Calu3 (cell line): ENCODE data around the gene MEGF9. TPM values are rescaled to one million over a fixed set of nuclear protein-coding genes. Genes with fewer than 3 reads are reported as not detected.

Source experiments
- BruUV-seq: library from RNA; stranded (reverse); fragments of 400-500 nt; replicated peaks from 2 replicates; lab custom pipeline; 2021; lab: Mats Ljungman, UMichigan
- CTCF ChIA-PET: fragments of 300-600 bp; sonication (Branson Sonifier 250); formaldehyde crosslinking; loops from one replicate; lab custom pipeline; 2022; ENCODE audit warnings: antibody characterized with exemption; lab: Charles Lee
- DNase-seq: peaks from one replicate; pipeline ENCODE4 v3.0.0; 2022
- H3K27ac Mint-ChIP-seq: one replicate; pipeline ENCODE4 v1.8.0; 2022; ENCODE audit warnings: mixed read lengths; ENCODE audit not compliant: unreplicated experiment
- H3K27me3 Mint-ChIP-seq: one replicate; pipeline ENCODE4 v1.8.0; 2022; ENCODE audit warnings: mixed read lengths; ENCODE audit not compliant: unreplicated experiment
- H3K36me3 Mint-ChIP-seq: one replicate; pipeline ENCODE4 v1.8.0; 2022; ENCODE audit warnings: mild to moderate bottlenecking, moderate library complexity, mixed read lengths; ENCODE audit not compliant: insufficient read depth, unreplicated experiment
- H3K4me1 Mint-ChIP-seq: one replicate; pipeline ENCODE4 v1.8.0; 2022; ENCODE audit warnings: mild to moderate bottlenecking, low read depth, mixed read lengths; ENCODE audit not compliant: unreplicated experiment
- H3K4me3 Mint-ChIP-seq: one replicate; pipeline ENCODE4 v1.8.0; 2022; ENCODE audit warnings: mild to moderate bottlenecking, low read depth, moderate library complexity, mixed read lengths; ENCODE audit not compliant: unreplicated experiment
- H3K9me3 Mint-ChIP-seq: one replicate; pipeline ENCODE4 v1.8.0; 2022; ENCODE audit warnings: low read depth, mixed read lengths; ENCODE audit not compliant: unreplicated experiment
- intact Hi-C: fragments of 100-400 bp; cut with micrococcal nuclease; formaldehyde crosslinking; loops from one replicate; pipeline ENCODE4 v1.10.0; 2022; ENCODE audit not compliant: unreplicated experiment
- total RNA-seq: library from RNA; stranded (reverse); gene quantifications from 2 replicates; pipeline ENCODE4 v1.2.3, GENCODE V29; 2022
- TF ChIP-seq, protein P1 (sequence below): fragments of 200-600 bp; IDR thresholded peaks from one replicate; pipeline ENCODE4 v1.8.0; 2022; ENCODE audit warnings: antibody characterized with exemption; ENCODE audit not compliant: unreplicated experiment

MEGF9 gene
- total RNA-seq, 1 experiment from 2014 or later = 7.1 TPM

DNA sequence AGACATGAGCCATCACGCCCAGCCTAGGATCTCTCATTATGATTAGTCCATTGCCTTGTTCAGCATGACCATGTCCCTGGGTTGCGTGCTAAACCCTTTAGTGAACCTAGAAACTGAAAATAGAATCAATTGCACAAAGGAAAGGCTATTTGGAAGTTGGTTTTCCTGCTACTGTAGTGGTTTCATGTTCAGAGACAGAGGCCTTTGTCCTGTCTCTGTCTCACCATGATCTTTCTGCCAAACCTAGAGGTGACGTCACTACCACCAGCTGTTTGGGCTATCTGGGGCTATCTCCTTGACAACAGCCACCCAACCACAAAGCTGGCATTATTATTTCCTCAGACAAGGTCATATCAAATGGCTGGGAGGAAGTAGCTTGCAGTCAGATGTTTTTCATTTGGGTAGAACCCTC, 130.3 kb downstream of the MEGF9 start:
- no TSS peak for BruUV-seq
- no peaks in the 10 kb centered on the region for H3K9me3 Mint-ChIP-seq
- CTCF ChIA-PET = no interaction called here
- peak overlapping the region; percentile 75 for H3K27ac Mint-ChIP-seq
- peaks cover 19% of the 10 kb centered on the region for H3K36me3 Mint-ChIP-seq
- intact Hi-C loops = no loop called here
- H3K4me1 Mint-ChIP-seq = peaks cover 8% of the 10 kb centered on the region
- peak; percentile 77 for DNase-seq
- TF ChIP-seq, protein P1, sequence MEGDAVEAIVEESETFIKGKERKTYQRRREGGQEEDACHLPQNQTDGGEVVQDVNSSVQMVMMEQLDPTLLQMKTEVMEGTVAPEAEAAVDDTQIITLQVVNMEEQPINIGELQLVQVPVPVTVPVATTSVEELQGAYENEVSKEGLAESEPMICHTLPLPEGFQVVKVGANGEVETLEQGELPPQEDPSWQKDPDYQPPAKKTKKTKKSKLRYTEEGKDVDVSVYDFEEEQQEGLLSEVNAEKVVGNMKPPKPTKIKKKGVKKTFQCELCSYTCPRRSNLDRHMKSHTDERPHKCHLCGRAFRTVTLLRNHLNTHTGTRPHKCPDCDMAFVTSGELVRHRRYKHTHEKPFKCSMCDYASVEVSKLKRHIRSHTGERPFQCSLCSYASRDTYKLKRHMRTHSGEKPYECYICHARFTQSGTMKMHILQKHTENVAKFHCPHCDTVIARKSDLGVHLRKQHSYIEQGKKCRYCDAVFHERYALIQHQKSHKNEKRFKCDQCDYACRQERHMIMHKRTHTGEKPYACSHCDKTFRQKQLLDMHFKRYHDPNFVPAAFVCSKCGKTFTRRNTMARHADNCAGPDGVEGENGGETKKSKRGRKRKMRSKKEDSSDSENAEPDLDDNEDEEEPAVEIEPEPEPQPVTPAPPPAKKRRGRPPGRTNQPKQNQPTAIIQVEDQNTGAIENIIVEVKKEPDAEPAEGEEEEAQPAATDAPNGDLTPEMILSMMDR = no peak
- no peaks in the 10 kb centered on the region for H3K27me3 Mint-ChIP-seq
- no peak overlapping the region for H3K4me3 Mint-ChIP-seq

DNA sequence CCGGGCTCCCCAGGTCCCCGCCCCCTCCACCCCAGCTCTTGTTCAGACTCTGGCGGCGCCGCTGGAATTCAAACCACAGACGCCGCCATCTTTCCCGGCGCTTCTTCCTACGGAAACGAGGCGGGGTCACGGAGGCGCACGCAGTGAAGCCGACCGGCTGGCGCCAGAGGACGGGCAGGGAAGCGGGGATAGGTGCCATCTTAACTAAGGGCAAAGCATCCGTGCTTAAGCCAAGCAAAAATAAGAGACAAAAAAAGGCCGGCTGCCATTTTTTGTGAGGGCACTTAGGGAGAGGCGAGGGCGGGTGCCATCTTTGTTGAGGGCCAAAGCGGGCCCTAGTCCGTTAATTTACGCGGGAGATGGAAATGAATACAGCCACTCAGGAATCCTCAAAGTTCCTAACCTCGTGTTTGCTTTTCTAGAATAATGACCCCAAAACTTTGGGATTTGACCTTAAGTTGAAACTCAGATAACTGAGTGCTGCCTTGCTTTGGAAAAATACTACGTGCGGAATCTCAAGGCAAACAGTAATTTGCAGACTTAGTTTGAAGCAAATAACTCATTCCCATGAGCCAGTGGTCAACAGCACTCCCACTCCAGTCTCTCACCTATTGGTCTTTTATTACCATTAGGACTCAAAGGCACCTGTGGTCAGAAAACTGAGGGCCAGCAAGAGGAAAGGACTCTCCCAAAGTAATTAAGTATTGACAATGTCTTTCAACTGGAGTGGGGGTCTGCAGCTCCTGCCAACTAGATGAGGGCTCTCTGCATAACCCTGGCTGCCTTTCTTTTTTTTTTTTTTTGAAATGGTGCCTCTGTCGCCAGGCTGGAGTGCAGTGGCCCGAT, 134.0 kb downstream of the MEGF9 start, which contains the start of gene CDK5RAP2:
TSS of gene CDK5RAP2 (minus strand) at position 117 of the 846 bp plus-strand sequence. CDS start 189 bp downstream, outside the sequence.
- H3K4me3 Mint-ChIP-seq = peak within 1 kb of the TSS; percentile 97
- H3K36me3 Mint-ChIP-seq = peaks cover 25% of the 10 kb centered on the region
- H3K27me3 Mint-ChIP-seq = no peaks in the 10 kb centered on the region
- no TSS peak for BruUV-seq
- H3K4me1 Mint-ChIP-seq = peaks cover 8% of the 10 kb centered on the region
- peak within 1 kb of the TSS; percentile 53 for H3K27ac Mint-ChIP-seq
- TF ChIP-seq, protein P1 = no peak
- H3K9me3 Mint-ChIP-seq = no peaks in the 10 kb centered on the region
- peak; percentile 89 for DNase-seq
- CTCF ChIA-PET = no interaction called here
- intact Hi-C loops = no loop called here

DNA sequence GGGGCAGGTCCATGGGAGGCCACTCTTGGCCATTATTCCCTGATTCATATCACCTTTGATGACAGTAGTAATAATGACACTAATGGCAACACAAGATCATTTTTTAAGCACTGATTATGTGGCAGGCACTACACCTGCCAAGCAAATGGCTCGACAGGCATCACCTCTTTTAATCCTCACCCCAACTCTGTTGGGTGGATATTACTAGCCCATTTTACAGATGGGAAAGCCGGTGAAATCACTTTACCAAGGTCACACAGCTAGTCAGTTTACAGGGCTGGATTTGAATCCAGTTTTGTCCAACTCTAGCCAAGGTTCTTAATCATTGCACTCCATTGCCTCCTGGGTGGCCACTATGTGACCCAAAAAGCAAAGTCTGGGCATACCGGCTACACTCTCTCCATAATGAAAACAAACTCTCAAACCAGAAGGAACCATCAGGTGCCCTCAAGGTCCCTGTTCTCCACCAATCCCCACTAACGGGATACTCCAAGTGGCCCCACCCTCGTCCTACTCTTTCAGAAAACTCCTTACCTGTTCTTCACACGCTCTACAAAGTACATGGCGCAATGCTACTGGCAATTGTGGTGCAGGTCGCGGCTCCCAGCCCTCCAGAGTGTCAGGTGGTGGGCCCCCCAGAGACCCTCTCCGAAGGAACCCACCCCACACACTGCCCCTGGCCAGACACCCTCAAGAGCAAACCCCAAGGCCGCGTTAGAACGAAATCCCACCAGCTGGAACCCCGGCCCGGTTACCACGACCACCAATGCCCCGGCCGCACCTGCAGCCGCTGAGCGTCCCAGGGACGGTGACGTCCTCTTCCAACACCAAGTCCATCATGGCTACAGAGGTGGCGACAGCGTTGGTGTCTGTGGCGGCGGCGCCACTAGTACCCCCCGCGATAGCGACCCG, 134.9 kb downstream of the MEGF9 start:
- Mint-ChIP-seq H3K27ac (peak overlapping the region; percentile 53), H3K27me3 (no peaks in the 10 kb centered on the region), H3K9me3 (no peaks in the 10 kb centered on the region), H3K4me1 (peaks cover 8% of the 10 kb centered on the region), H3K36me3 (peaks cover 25% of the 10 kb centered on the region), H3K4me3 (peak overlapping the region; percentile 97)
- TSS peak; percentile 22 for BruUV-seq
- TF ChIP-seq, protein P1 = no peak
- peak; percentile 4 for DNase-seq
- intact Hi-C loops = no loop called here
- CTCF ChIA-PET = no interaction called here

DNA sequence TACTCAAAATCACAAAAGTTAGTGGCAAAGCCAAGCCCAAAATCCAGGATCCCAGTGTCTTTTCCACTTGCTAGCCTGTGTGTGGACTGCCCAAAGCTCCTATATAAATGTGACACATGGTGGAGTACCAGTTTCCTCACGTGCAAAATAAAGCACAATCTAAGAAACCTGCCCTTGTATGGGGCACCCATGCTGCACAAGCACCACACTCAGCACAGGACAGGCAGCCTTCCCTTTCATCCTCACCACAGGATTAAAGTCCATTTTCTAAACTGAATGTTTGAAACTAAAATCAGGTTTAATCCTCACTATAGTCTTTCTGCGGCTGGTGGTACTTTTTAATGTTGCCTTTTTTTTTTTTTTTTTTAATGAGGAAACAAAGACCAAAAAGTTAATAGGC, 139.8 kb downstream of the MEGF9 start:
- no peak for DNase-seq
- Mint-ChIP-seq H3K4me1 (no peaks in the 10 kb centered on the region), H3K4me3 (no peak overlapping the region), H3K27me3 (no peaks in the 10 kb centered on the region), H3K36me3 (peaks cover 19% of the 10 kb centered on the region), H3K9me3 (no peaks in the 10 kb centered on the region), H3K27ac (no peak overlapping the region)
- intact Hi-C loops = no loop called here
- no TSS peak for BruUV-seq
- TF ChIP-seq, protein P1 = no peak
- CTCF ChIA-PET = no interaction called here
